A673 (cell line): ENCODE measurements around the gene ADCYAP1R1. TPM values are rescaled to one million over a fixed set of nuclear protein-coding genes. Genes with fewer than 3 reads are reported as not detected.

Experiments
- BruUV-seq: library from RNA; stranded (reverse); fragments of 400-500 nt; replicated peaks from 2 replicates; lab custom pipeline; 2021; lab: Mats Ljungman, UMichigan
- CTCF ChIA-PET: fragments of 300-600 bp; sonication (Branson Sonifier 250); formaldehyde crosslinking; loops from one replicate; lab custom pipeline; 2022; ENCODE audit warnings: antibody characterized with exemption; lab: Charles Lee
- POLR2A ChIA-PET: fragments of 300-600 bp; sonication (Branson Sonifier 250); formaldehyde crosslinking; loops from one replicate; lab custom pipeline; 2022; ENCODE audit warnings: antibody characterized with exemption; ENCODE audit not compliant: low non-redundant PET; lab: Charles Lee
- DNase-seq: peaks from one replicate; pipeline ENCODE4 v3.0.0-alpha.2; 2015; ENCODE audit warnings: low spot score
- H3K27ac ChIP-seq: fragments of 200-600 bp; sonication (generic); 2 replicates; pipeline ENCODE4 v1.5.1; 2016; ENCODE audit warnings: mixed run types, low read depth, mild to moderate bottlenecking, mixed read lengths, antibody characterized with exemption, low read length; ENCODE audit not compliant: poor library complexity, severe bottlenecking
- H3K27me3 ChIP-seq: fragments of 200-600 bp; sonication (generic); replicated peaks from 2 replicates; pipeline ENCODE4 v1.6.1; 2017; ENCODE audit warnings: mixed run types, low read depth, mild to moderate bottlenecking, mixed read lengths, antibody characterized with exemption, low read length; ENCODE audit not compliant: insufficient read depth, poor library complexity
- H3K36me3 ChIP-seq: fragments of 200-600 bp; sonication (generic); 2 replicates; pipeline ENCODE4 v1.6.1; 2016; ENCODE audit warnings: mixed run types, mild to moderate bottlenecking, mixed read lengths, antibody characterized with exemption, low read length; ENCODE audit not compliant: insufficient read depth, poor library complexity, severe bottlenecking
- H3K4me1 ChIP-seq: fragments of 200-600 bp; sonication (generic); 2 replicates; pipeline ENCODE4 v1.6.1; 2017; ENCODE audit warnings: mixed run types, mild to moderate bottlenecking, mixed read lengths, antibody characterized with exemption, low read length; ENCODE audit not compliant: insufficient read depth, poor library complexity, severe bottlenecking
- H3K4me3 ChIP-seq: fragments of 200-600 bp; sonication (generic); 2 replicates; pipeline ENCODE4 v1.5.1; 2016; ENCODE audit warnings: low read depth, mixed run types, mild to moderate bottlenecking, mixed read lengths, low read length; ENCODE audit not compliant: poor library complexity, severe bottlenecking
- H3K9me3 ChIP-seq: fragments of 200-600 bp; sonication (generic); 2 replicates; pipeline ENCODE4 v1.6.1; 2016; ENCODE audit warnings: mixed run types, low read depth, mild to moderate bottlenecking, mixed read lengths, antibody characterized with exemption, low read length; ENCODE audit not compliant: poor library complexity, severe bottlenecking
- EZH2 ChIP-seq: fragments of 200-600 bp; sonication (generic); IDR thresholded peaks from 2 replicates; pipeline ENCODE4 v1.6.1; 2017; ENCODE audit warnings: borderline replicate concordance, low read depth, mild to moderate bottlenecking, mixed read lengths, antibody characterized with exemption, low read length; ENCODE audit not compliant: poor library complexity, severe bottlenecking
- intact Hi-C: fragments of 100-400 bp; cut with micrococcal nuclease; formaldehyde crosslinking; loops from one replicate; pipeline ENCODE4 v1.10.0; 2022; ENCODE audit not compliant: unreplicated experiment
- total RNA-seq: library from RNA; stranded (reverse); gene quantifications from 2 replicates; pipeline ENCODE4 v1.2.3, GENCODE V29; 2021
- TF ChIP-seq, protein P1 (sequence below): fragments of 300-800, 200-600 bp; sonication (generic); conservative IDR thresholded peaks from 2 replicates; pipeline ENCODE4 v1.5.1; 2017; ENCODE audit warnings: low read depth, mild to moderate bottlenecking, antibody characterized with exemption, low read length, moderate library complexity, mixed read lengths

ADCYAP1R1 gene
- total RNA-seq, 1 experiment from 2014 or later = not detected

DNA sequence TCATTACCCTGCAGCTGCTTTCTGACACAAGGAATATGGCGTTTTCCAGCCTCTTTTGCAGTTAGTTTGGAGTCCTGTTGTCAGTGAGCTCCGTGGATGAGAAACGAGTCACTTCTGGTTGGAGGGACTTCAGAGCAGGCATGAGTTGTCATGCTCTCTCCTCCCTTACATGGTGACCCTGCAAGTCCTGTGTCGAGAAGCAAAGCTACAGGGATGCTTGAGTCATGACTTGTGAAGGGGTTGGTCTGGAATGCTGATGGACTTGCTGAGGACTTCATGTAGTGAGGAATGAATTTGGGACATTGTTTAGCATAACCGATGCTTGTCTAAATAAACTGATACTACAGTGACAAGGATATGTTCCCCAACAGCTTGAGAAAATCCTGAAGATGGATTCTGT is 108.8 kb downstream of the ADCYAP1R1 start:
- no TSS peak for BruUV-seq
- intact Hi-C loops = no loop called here
- TF ChIP-seq, protein P1, sequence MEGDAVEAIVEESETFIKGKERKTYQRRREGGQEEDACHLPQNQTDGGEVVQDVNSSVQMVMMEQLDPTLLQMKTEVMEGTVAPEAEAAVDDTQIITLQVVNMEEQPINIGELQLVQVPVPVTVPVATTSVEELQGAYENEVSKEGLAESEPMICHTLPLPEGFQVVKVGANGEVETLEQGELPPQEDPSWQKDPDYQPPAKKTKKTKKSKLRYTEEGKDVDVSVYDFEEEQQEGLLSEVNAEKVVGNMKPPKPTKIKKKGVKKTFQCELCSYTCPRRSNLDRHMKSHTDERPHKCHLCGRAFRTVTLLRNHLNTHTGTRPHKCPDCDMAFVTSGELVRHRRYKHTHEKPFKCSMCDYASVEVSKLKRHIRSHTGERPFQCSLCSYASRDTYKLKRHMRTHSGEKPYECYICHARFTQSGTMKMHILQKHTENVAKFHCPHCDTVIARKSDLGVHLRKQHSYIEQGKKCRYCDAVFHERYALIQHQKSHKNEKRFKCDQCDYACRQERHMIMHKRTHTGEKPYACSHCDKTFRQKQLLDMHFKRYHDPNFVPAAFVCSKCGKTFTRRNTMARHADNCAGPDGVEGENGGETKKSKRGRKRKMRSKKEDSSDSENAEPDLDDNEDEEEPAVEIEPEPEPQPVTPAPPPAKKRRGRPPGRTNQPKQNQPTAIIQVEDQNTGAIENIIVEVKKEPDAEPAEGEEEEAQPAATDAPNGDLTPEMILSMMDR = no peak
- no peak for TF ChIP-seq EZH2
- ChIA-PET POLR2A (no interaction called here), CTCF (no interaction called here)
- H3K4me3 ChIP-seq = no peak overlapping the region
- H3K27ac ChIP-seq = no peak overlapping the region
- H3K9me3 ChIP-seq = no peaks in the 10 kb centered on the region
- H3K27me3 ChIP-seq = no peaks in the 10 kb centered on the region
- H3K4me1 ChIP-seq = no peaks in the 10 kb centered on the region
- no peaks in the 10 kb centered on the region for H3K36me3 ChIP-seq
- DNase-seq = no peak

Other genes starting within 250 kb of the ADCYAP1R1 start
- gene AQP1, start 140.5 kb upstream of the ADCYAP1R1 start, total RNA-seq = 0.37 and 0.49 TPM in 2 replicates
- gene GHRHR, start 88.4 kb upstream of the ADCYAP1R1 start, total RNA-seq = not detected in 2 replicates